K562 (cell line): ENCODE measurements around the gene PDE1A. TPM values are rescaled to one million over a fixed set of nuclear protein-coding genes. Genes with fewer than 3 reads are reported as not detected.

Experiments
- ATAC-seq: fragments of 200-7000 bp; cut with Tn5 transposase; 3 replicates; pipeline ENCODE4 v1.9.1; 2020; ENCODE audit warnings: moderate library complexity
- BruUV-seq: library from RNA; stranded (reverse); fragments of 400-500 nt; replicated peaks from 2 replicates; lab custom pipeline; 2021; lab: Mats Ljungman, UMichigan
- CTCF ChIA-PET: fragments of 300-600 bp; formaldehyde crosslinking; extraction: SDS; loops from one replicate; lab custom pipeline; 2021; ENCODE audit warnings: low intra/inter-chr PET ratio; lab: Yijun Ruan, JAX
- POLR2A ChIA-PET: fragments of 300-600, 350-650 bp; sonication (Branson Sonifier 250); formaldehyde crosslinking; extraction: SDS; loops from one replicate; lab custom pipeline; 2021; ENCODE audit warnings: antibody characterized with exemption, inconsistent platforms; lab: Yijun Ruan, JAX
- DNase-seq, 4 experiments: peaks; one replicate each; pipeline versions ENCODE4 v3.0.0 to v3.0.0-alpha.2; 2011 to 2018; ENCODE audit warnings: low spot score in 3 of 4, mixed read lengths in 3 of 4; ENCODE audit errors: extremely low read depth in 1 of 4
- FAIRE-seq: peaks from 2 replicates; lab custom pipeline; 2011; peaks lifted over from hg19 to GRCh38; lab: Jason Lieb, UNC
- H2AFZ ChIP-seq: 2 replicates; pipeline ENCODE4 v1.6.0; 2011; ENCODE audit warnings: low read depth, low read length, control low read depth, inconsistent platforms
- H3K27ac ChIP-seq: fragments of 200-600 bp; 3 replicates; pipeline ENCODE4 v1.8.0; 2011; ENCODE audit warnings: low read depth, mild to moderate bottlenecking, control low read depth, inconsistent platforms, low read length, moderate library complexity, mixed read lengths; ENCODE audit errors: extremely low read depth
- H3K27me3 ChIP-seq, 2 experiments: fragments of 300-600 bp in 1 of 2; 2 replicates in 1 of 2; 3 replicates in 1 of 2; pipeline versions ENCODE4 v1.6.0 to v1.8.0; 2011; ENCODE audit warnings: inconsistent platforms in 2 of 2, low read length in 2 of 2, mild to moderate bottlenecking in 1 of 2, mixed read lengths in 1 of 2, moderate library complexity in 1 of 2; ENCODE audit not compliant: control insufficient read depth in 2 of 2, insufficient read depth in 2 of 2
- H3K36me3 ChIP-seq: fragments of 300-600 bp; 3 replicates; pipeline ENCODE4 v1.8.0; 2011; ENCODE audit warnings: mild to moderate bottlenecking, low read length, inconsistent platforms; ENCODE audit not compliant: control insufficient read depth, insufficient read depth
- H3K4me1 ChIP-seq, 2 experiments: fragments of 200-600 bp in 1 of 2; replicated peaks in 1 of 2; 2 replicates in 1 of 2; 3 replicates in 1 of 2; pipeline versions ENCODE4 v1.5.1 to v1.8.0; 2011; ENCODE audit warnings: inconsistent platforms in 2 of 2, low read length in 2 of 2, mild to moderate bottlenecking in 1 of 2, mixed read lengths in 1 of 2, moderate library complexity in 1 of 2; ENCODE audit not compliant: control insufficient read depth in 2 of 2, insufficient read depth in 2 of 2
- H3K4me2 ChIP-seq: 2 replicates; pipeline ENCODE4 v1.6.1; 2011; ENCODE audit warnings: low read length, control low read depth, inconsistent platforms, mixed read lengths; ENCODE audit not compliant: insufficient read depth
- H3K4me3 ChIP-seq: fragments of 200-600 bp; sonication (generic), shearing (Covaris generic); 2 replicates; pipeline ENCODE4 v1.5.1; 2016; ENCODE audit warnings: control low read depth, inconsistent platforms
- H3K79me2 ChIP-seq: fragments of 200-600 bp; 3 replicates; pipeline ENCODE4 v1.8.0; 2011; ENCODE audit warnings: low read length, inconsistent platforms; ENCODE audit not compliant: control insufficient read depth, insufficient read depth
- H3K9ac ChIP-seq, 2 experiments: 2 replicates each; pipeline versions ENCODE4 v1.6.0 to v1.6.1; 2011; ENCODE audit warnings: low read depth in 2 of 2, low read length in 2 of 2, control low read depth in 1 of 2, inconsistent platforms in 1 of 2, mild to moderate bottlenecking in 1 of 2, mixed read lengths in 1 of 2; ENCODE audit not compliant: insufficient read depth in 1 of 2
- H3K9me1 ChIP-seq: one replicate; pipeline ENCODE4 v1.6.0; 2011; ENCODE audit warnings: inconsistent platforms, mild to moderate bottlenecking, low read length, moderate library complexity; ENCODE audit not compliant: control insufficient read depth, insufficient read depth
- H3K9me3 ChIP-seq: replicated peaks from 2 replicates; pipeline ENCODE4 v1.5.1; 2011; ENCODE audit warnings: low read depth, low read length, inconsistent platforms; ENCODE audit not compliant: control insufficient read depth, insufficient read depth
- H4K20me1 ChIP-seq: replicated peaks from 2 replicates; pipeline ENCODE4 v1.6.1; 2011; ENCODE audit warnings: low read length, inconsistent platforms, mixed read lengths; ENCODE audit not compliant: control insufficient read depth, insufficient read depth
- CBFB ChIP-seq: sonication (generic); formaldehyde crosslinking; IDR thresholded peaks from 2 replicates; pipeline ENCODE4 v1.4.0; 2020; ENCODE audit warnings: mild to moderate bottlenecking, missing genetic modification reagents
- CHD4 ChIP-seq: fragments of 200-600 bp; sonication (generic); IDR thresholded peaks from 3 replicates; pipeline ENCODE4 v1.6.1; 2012; ENCODE audit warnings: low read depth, mild to moderate bottlenecking, mixed read lengths, low read length, inconsistent platforms; ENCODE audit not compliant: insufficient read depth, insufficient replicate concordance, poor library complexity, severe bottlenecking
- E2F5 ChIP-seq: sonication (generic); formaldehyde crosslinking; IDR thresholded peaks from 2 replicates; pipeline ENCODE4 v1.8.0; 2022; ENCODE audit warnings: mild to moderate bottlenecking, missing genetic modification reagents
- HSF4 ChIP-seq: fragments of 250-450 bp; sonication (Bioruptor Pico); IDR thresholded peaks from 2 replicates; pipeline ENCODE4 v2.1.2; 2022; ENCODE audit warnings: mild to moderate bottlenecking, moderate library complexity, borderline replicate concordance
- MECOM ChIP-seq: fragments of 250-450 bp; sonication (Bioruptor Pico); IDR thresholded peaks from 2 replicates; pipeline ENCODE4 v1.8.0; 2022; ENCODE audit warnings: inconsistent platforms
- NR2F6 ChIP-seq: fragments of 450-650 bp; formaldehyde crosslinking; IDR thresholded peaks from 2 replicates; pipeline ENCODE4 v1.4.0; 2020; ENCODE audit warnings: mild to moderate bottlenecking
- PHF21A ChIP-seq: fragments of 450-650 bp; IDR thresholded peaks from 2 replicates; pipeline ENCODE4 v1.6.1; 2017; ENCODE audit warnings: low read depth, borderline replicate concordance
- RCOR1 ChIP-seq, 2 experiments: IDR thresholded peaks; 2 replicates each; pipeline ENCODE4 v1.6.1; 2012; ENCODE audit warnings: low read depth in 2 of 2, low read length in 2 of 2, borderline replicate concordance in 1 of 2, improper control_type of control experiment in 1 of 2
- SP1 ChIP-seq: sonication (generic); formaldehyde crosslinking; IDR thresholded peaks from 2 replicates; pipeline ENCODE4 v1.8.1; 2022; ENCODE audit warnings: mild to moderate bottlenecking, missing genetic modification reagents
- WGBS: fragments of 100-300 bp; shearing (Covaris generic); methylation state at CpG from one replicate; pipeline ENCODE4 v1.1.6; 2016; ENCODE audit warnings: low coverage, mixed read lengths; ENCODE audit not compliant: insufficient coverage; ENCODE audit errors: missing lambda C conversion rate; 5-methylcytosine and 5-hydroxymethylcytosine counted together
- in situ Hi-C: fragments of 300-500 bp; cut with MboI; formaldehyde crosslinking; loops from 4 replicates; pipeline ENCODE4 v1.15.0; 2018; ENCODE audit warnings: inconsistent platforms, mixed read lengths
- intact Hi-C: fragments of 100-400 bp; cut with micrococcal nuclease; formaldehyde crosslinking; loops from 2 replicates; pipeline ENCODE4 v1.14.2; 2022
- polyA plus RNA-seq, 8 experiments: library from polyadenylated mRNA; depleted of rRNA in 4 of 8; stranded (reverse) in 5 of 8; unstranded in 3 of 8; fragments of >200 nt; fragmentation: Nextera tagmentation in 2 of 8; fragmentation: Illumina TruSeq in 1 of 8; extraction: Ambion mirVana in 2 of 8; extraction: Trizol in 1 of 8; gene quantifications; 2 replicates each; pipeline versions ENCODE4 v1.2.1 to v1.2.3, GENCODE V29; 2011 to 2014; ENCODE audit warnings: inconsistent platforms in 1 of 8, missing spikeins in 1 of 8
- total RNA-seq, 7 experiments: library from RNA; depleted of rRNA in 6 of 7; stranded (reverse); fragments of >200 nt in 6 of 7; fragmentation: Illumina TruSeq in 2 of 7; extraction: Trizol in 2 of 7; gene quantifications; 2 replicates each; pipeline versions ENCODE4 v1.2.1 to v1.2.3, GENCODE V29; 2011 to 2021; ENCODE audit warnings: low replicate concordance in 1 of 7

Gene PDE1A
- total and polyA plus RNA-seq, 9 of the 15 experiments (the other 6 are each of a cell fraction or from before 2014, with no cell fraction given) = 0.14 to 0.91 (median 0.32) TPM

- Histone ChIP-seq H3K27me3 (no peaks in the 10 kb centered on the region), H4K20me1 (no peaks in the 10 kb centered on the region), H2AFZ (no peak overlapping the region), H3K79me2 (no peaks in the 10 kb centered on the region), H3K9ac (no peak overlapping the region), H3K9me3 (no peaks in the 10 kb centered on the region; the same call in 1 of the 2 replicates), H3K9me1 (no peaks in the 10 kb centered on the region), H3K4me2 (no peak overlapping the region), H3K4me1 (no peaks in the 10 kb centered on the region), H3K27ac (no peak overlapping the region), H3K4me3 (no peak overlapping the region), H3K36me3 (no peaks in the 10 kb centered on the region)
- ChIA-PET POLR2A (no interaction called here), CTCF (no interaction called here)
- intact Hi-C loops = no loop called here
- ATAC-seq (no peak), DNase-seq (no peak), FAIRE-seq (no peak)
- WGBS = 2% methylated on average over 10 of the region's 10 CpGs
- TF ChIP-seq PHF21A (no peak), HSF4 (CRISPR knock-in tag) (no peak), E2F5 (CRISPR knock-in tag) (no peak), MECOM (CRISPR knock-in tag) (no peak), CHD4 (no peak), CBFB (CRISPR knock-in tag) (no peak), NR2F6 (no peak), RCOR1 (IDR thresholded peaks at IDR 0.05; ENCODE audit: borderline replicate concordance in 1 of 2, low read depth in 2 of 2, low read length in 2 of 2) (no peak), SP1 (CRISPR knock-in tag) (no peak)
- BruUV-seq = no TSS peak
- in situ Hi-C loops = no loop called here
These were observed 66.7 kb downstream of the PDE1A start for GRCh38 chr2:182359990-182360662.
